ENCODE data around the gene VDAC2.

VDAC2 gene

GRCh38 chr10:75229971-75230370, 19.4 kb downstream of the VDAC2 start:
- Histone ChIP-seq H3K9me3 (ENCODE audit: control insufficient read depth, insufficient read depth, low read length) (no peaks in the 10 kb centered on the region), H3K9ac (ENCODE audit: low read depth, low read length) (no peak overlapping the region), H3K36me3 (ENCODE audit: insufficient read depth, low read length) (peaks cover 21% of the 10 kb centered on the region), H3K4me1 (ENCODE audit: insufficient read depth, low read length) (peaks cover 33% of the 10 kb centered on the region)

GRCh38 chr10:75230600-75231038, 20.0 kb downstream of the VDAC2 start:
- Histone ChIP-seq H3K9me3 (ENCODE audit: control insufficient read depth, insufficient read depth, low read length) (no peaks in the 10 kb centered on the region), H3K4me1 (ENCODE audit: insufficient read depth, low read length) (peaks cover 27% of the 10 kb centered on the region), H3K36me3 (ENCODE audit: insufficient read depth, low read length) (peaks cover 21% of the 10 kb centered on the region), H3K9ac (ENCODE audit: low read depth, low read length) (no peak overlapping the region)

- no peak overlapping the region for H3K9ac ChIP-seq (ENCODE audit: low read depth, low read length)
- H3K36me3 ChIP-seq (ENCODE audit: insufficient read depth, low read length), result peaks cover 21% of the 10 kb centered on the region
- H3K4me1 ChIP-seq (ENCODE audit: insufficient read depth, low read length), result peaks cover 14% of the 10 kb centered on the region
- H3K9me3 ChIP-seq (ENCODE audit: control insufficient read depth, insufficient read depth, low read length), result no peaks in the 10 kb centered on the region
Observed at GRCh38 chr10:75231672-75232581, 21.3 kb downstream of the VDAC2 start.

GRCh38 chr10:75233444-75234016, 22.9 kb downstream of the VDAC2 start:
- Histone ChIP-seq H3K4me1 (ENCODE audit: insufficient read depth, low read length) (peaks cover 7% of the 10 kb centered on the region; the same call in 1 of the 2 replicates), H3K9me3 (ENCODE audit: control insufficient read depth, insufficient read depth, low read length) (no peaks in the 10 kb centered on the region), H3K9ac (ENCODE audit: low read depth, low read length) (peak overlapping the region; percentile 55), H3K36me3 (ENCODE audit: insufficient read depth, low read length) (peaks cover 21% of the 10 kb centered on the region)

- H3K36me3 ChIP-seq (ENCODE audit: insufficient read depth, low read length), result peaks cover 19% of the 10 kb centered on the region
- H3K9me3 ChIP-seq (ENCODE audit: control insufficient read depth, insufficient read depth, low read length), result no peaks in the 10 kb centered on the region
- H3K4me1 ChIP-seq (ENCODE audit: insufficient read depth, low read length), result peaks cover 7% of the 10 kb centered on the region; the same call in 1 of the 2 replicates
- H3K9ac ChIP-seq (ENCODE audit: low read depth, low read length), result peak overlapping the region; percentile 55
Observed at GRCh38 chr10:75234017-75234682, 23.6 kb downstream of the VDAC2 start.

- Histone ChIP-seq H3K36me3 (ENCODE audit: insufficient read depth, low read length) (peaks cover 17% of the 10 kb centered on the region), H3K9me3 (ENCODE audit: control insufficient read depth, insufficient read depth, low read length) (no peaks in the 10 kb centered on the region), H3K4me1 (ENCODE audit: insufficient read depth, low read length) (peaks cover 7% of the 10 kb centered on the region; the same call in 1 of the 2 replicates), H3K9ac (ENCODE audit: low read depth, low read length) (peak overlapping the region; percentile 38)
Observed at GRCh38 chr10:75234683-75235374, 24.2 kb downstream of the VDAC2 start.

GRCh38 chr10:75235375-75236177, 25.0 kb downstream of the VDAC2 start, which contains the start of gene COMTD1:
TSS of gene COMTD1 (minus strand) at chr10:75235957. CDS start at chr10:75235928, 29 bp downstream.
- H3K9ac ChIP-seq (ENCODE audit: low read depth, low read length), result peak within 1 kb of the TSS; percentile 38

GRCh38 chr10:75236178-75236825, 25.7 kb downstream of the VDAC2 start:
- peaks cover 14% of the 10 kb centered on the region for H3K36me3 ChIP-seq (ENCODE audit: insufficient read depth, low read length)
- H3K4me1 ChIP-seq (ENCODE audit: insufficient read depth, low read length), result peaks cover 7% of the 10 kb centered on the region; the same call in 1 of the 2 replicates
- no peak overlapping the region for H3K9ac ChIP-seq (ENCODE audit: low read depth, low read length)
- no peaks in the 10 kb centered on the region for H3K9me3 ChIP-seq (ENCODE audit: control insufficient read depth, insufficient read depth, low read length)

More at GRCh38 chr10:75235375-75236177, 25.0 kb downstream of the VDAC2 start, which contains the start of gene COMTD1:
- H3K36me3 ChIP-seq (ENCODE audit: insufficient read depth, low read length), result peaks cover 17% of the 10 kb centered on the region
- peaks cover 7% of the 10 kb centered on the region; the same call in 1 of the 2 replicates for H3K4me1 ChIP-seq (ENCODE audit: insufficient read depth, low read length)
- no peaks in the 10 kb centered on the region for H3K9me3 ChIP-seq (ENCODE audit: control insufficient read depth, insufficient read depth, low read length)

GRCh38 chr10:75238182-75239095, 27.8 kb downstream of the VDAC2 start:
- H3K4me1 ChIP-seq (ENCODE audit: insufficient read depth, low read length), result peaks cover 1% of the 10 kb centered on the region; the same call in 1 of the 2 replicates
- H3K9ac ChIP-seq (ENCODE audit: low read depth, low read length), result no peak overlapping the region
- no peaks in the 10 kb centered on the region for H3K36me3 ChIP-seq (ENCODE audit: insufficient read depth, low read length)
- no peaks in the 10 kb centered on the region for H3K9me3 ChIP-seq (ENCODE audit: control insufficient read depth, insufficient read depth, low read length)

GRCh38 chr10:75239096-75239790, 28.6 kb downstream of the VDAC2 start:
- no peaks in the 10 kb centered on the region for H3K36me3 ChIP-seq (ENCODE audit: insufficient read depth, low read length)
- H3K9me3 ChIP-seq (ENCODE audit: control insufficient read depth, insufficient read depth, low read length), result no peaks in the 10 kb centered on the region
- H3K4me1 ChIP-seq (ENCODE audit: insufficient read depth, low read length), result no peaks in the 10 kb centered on the region
- no peak overlapping the region for H3K9ac ChIP-seq (ENCODE audit: low read depth, low read length)

- Histone ChIP-seq H3K4me1 (ENCODE audit: insufficient read depth, low read length) (peaks cover 2% of the 10 kb centered on the region; the same call in 1 of the 2 replicates), H3K9me3 (ENCODE audit: control insufficient read depth, insufficient read depth, low read length) (no peaks in the 10 kb centered on the region), H3K36me3 (ENCODE audit: insufficient read depth, low read length) (no peaks in the 10 kb centered on the region), H3K9ac (ENCODE audit: low read depth, low read length) (no peak overlapping the region)
Observed at GRCh38 chr10:75240329-75241076, 29.9 kb downstream of the VDAC2 start.

All from ES-I3 (cell line).